ENCODE results near the gene ASB2. TPM values are rescaled to one million over a fixed set of nuclear protein-coding genes. Genes with fewer than 3 reads are reported as not detected.

Gene ASB2
- total RNA-seq, 4 donors from 2014 or later, result 0.79 to 2.5 (median 0.95) TPM

GRCh38 chr14:94008234-94008633 is 31.9 kb upstream of the ASB2 start:
- no peaks in the 10 kb centered on the region for H3K36me3 ChIP-seq
- 77% methylated on average over 3 of the region's 3 CpGs for WGBS
- no peak overlapping the region for H3K4me3 ChIP-seq
- no peaks in the 10 kb centered on the region for H3K4me1 ChIP-seq
- H3K9me3 ChIP-seq, result no peaks in the 10 kb centered on the region
- H3K27ac ChIP-seq, result no peak overlapping the region
- no peak for TF ChIP-seq CTCF (IDR thresholded peaks at IDR 0.05)
- no peak for TF ChIP-seq POLR2A (IDR thresholded peaks at IDR 0.05)
- no peak for TF ChIP-seq EP300 (IDR thresholded peaks at IDR 0.05)
- no peak for TF ChIP-seq POLR2AphosphoS5 (IDR thresholded peaks at IDR 0.05)
- DNase-seq (ENCODE audit: low spot score in 2 of 2), result no peak
- H3K27me3 ChIP-seq, result peaks cover 11% of the 10 kb centered on the region

DNA sequence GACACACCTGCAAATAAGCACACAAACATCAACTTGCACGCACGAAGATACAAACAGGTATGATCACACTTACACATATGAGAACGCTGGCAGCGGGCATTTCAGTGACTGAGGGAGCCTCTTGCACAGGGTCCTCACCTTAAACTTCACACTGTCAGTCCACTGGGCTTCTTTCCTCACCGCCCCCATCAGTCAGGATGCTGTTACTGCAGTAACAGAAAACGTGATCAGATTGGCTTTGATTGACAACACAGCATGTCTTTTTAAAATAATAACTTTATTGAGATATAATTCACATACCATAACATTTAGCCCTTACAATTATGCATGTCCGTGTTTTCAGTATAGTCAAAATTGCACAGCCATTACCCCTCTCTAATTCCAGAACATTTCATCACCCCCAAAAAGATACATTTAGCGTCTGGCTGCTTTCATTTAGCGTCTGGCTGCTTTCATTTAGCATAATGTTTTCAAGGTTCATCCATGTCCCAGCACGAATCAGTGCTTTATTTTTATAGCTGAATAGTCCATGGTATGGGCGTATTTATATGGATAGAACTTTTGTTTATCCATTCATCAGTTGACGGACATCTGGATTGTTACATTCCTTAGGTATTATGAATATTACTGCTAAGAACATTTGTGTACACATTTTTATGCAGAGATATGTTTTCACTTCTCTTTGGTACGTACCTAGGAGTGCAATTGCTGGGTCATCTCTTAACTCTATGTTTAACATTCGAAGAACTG is 29.1 kb upstream of the ASB2 start:
- TF ChIP-seq CTCF (IDR thresholded peaks at IDR 0.05) (peak in 1 of 2 donors; percentile 20), POLR2AphosphoS5 (IDR thresholded peaks at IDR 0.05) (no peak)
- H3K27ac ChIP-seq, result no peak overlapping the region
- WGBS, result 46% methylated on average over 14 of the region's 14 CpGs
- H3K36me3 ChIP-seq, result no peaks in the 10 kb centered on the region
- H3K27me3 ChIP-seq, result peaks cover 21% of the 10 kb centered on the region
- no peak overlapping the region for H3K4me3 ChIP-seq
- no peak for DNase-seq (ENCODE audit: low spot score in 2 of 2)
- peaks cover 12% of the 10 kb centered on the region for H3K4me1 ChIP-seq
- H3K9me3 ChIP-seq, result no peaks in the 10 kb centered on the region

DNA sequence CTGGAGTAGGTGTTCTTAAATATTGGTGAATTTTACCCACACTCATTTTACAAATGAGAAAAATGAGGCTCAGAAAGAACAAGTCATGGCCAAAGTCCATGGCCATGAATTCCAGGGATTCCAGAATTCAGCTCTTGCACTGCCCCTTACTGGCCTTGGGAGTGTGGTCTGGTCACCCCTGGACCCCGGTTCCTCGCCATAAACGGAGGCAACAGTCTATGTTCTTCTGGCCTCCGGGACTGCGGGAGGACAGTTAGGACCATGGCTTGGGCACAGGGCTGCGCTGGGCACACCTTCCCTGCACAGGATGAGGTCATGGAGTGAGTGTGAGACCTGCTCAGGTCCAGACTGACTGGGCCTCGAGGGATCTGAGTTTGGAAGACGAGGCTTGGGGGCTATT is 27.6 kb upstream of the ASB2 start:
- H3K9me3 ChIP-seq, result no peaks in the 10 kb centered on the region
- H3K4me1 ChIP-seq, result peaks cover 12% of the 10 kb centered on the region
- no peak for TF ChIP-seq CTCF (IDR thresholded peaks at IDR 0.05)
- no peak for TF ChIP-seq EP300 (IDR thresholded peaks at IDR 0.05)
- TF ChIP-seq POLR2A (IDR thresholded peaks at IDR 0.05), result no peak
- TF ChIP-seq POLR2AphosphoS5 (IDR thresholded peaks at IDR 0.05), result no peak
- 100% methylated on average over 1 of the region's 8 CpGs for WGBS
- H3K27me3 ChIP-seq, result peaks cover 21% of the 10 kb centered on the region
- no peak overlapping the region for H3K27ac ChIP-seq
- no peak for DNase-seq (ENCODE audit: low spot score in 2 of 2)
- H3K4me3 ChIP-seq, result no peak overlapping the region
- H3K36me3 ChIP-seq, result no peaks in the 10 kb centered on the region

DNA sequence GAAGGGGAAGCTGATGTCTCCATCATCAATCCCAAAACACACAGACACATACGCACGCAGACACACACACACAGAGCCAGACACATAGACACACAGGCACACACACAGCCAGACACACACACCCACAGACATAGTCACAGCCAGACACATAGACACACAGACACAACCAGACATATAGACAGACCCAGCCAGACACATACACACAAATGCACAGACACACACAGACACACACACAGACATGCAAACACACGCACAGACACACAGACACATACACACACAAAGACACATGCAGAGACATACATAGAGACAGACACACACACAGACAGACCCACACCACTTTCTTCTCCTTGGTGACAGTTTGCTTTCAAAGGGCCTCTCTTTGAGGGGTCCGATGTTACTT is 27.0 kb upstream of the ASB2 start:
- Histone ChIP-seq H3K4me3 (no peak overlapping the region), H3K27ac (no peak overlapping the region), H3K27me3 (peaks cover 18% of the 10 kb centered on the region), H3K9me3 (no peaks in the 10 kb centered on the region), H3K36me3 (no peaks in the 10 kb centered on the region), H3K4me1 (peaks cover 12% of the 10 kb centered on the region)
- no peak for DNase-seq (ENCODE audit: low spot score in 2 of 2)
- TF ChIP-seq POLR2AphosphoS5 (IDR thresholded peaks at IDR 0.05), result no peak
- no peak for TF ChIP-seq CTCF (IDR thresholded peaks at IDR 0.05)
- no peak for TF ChIP-seq POLR2A (IDR thresholded peaks at IDR 0.05)
- TF ChIP-seq EP300 (IDR thresholded peaks at IDR 0.05), result no peak
- WGBS, result 59% methylated on average over 2 of the region's 4 CpGs

- no peak overlapping the region for H3K4me3 ChIP-seq
- no peaks in the 10 kb centered on the region for H3K36me3 ChIP-seq
- H3K27ac ChIP-seq, result no peak overlapping the region
- H3K27me3 ChIP-seq, result peaks cover 24% of the 10 kb centered on the region
- WGBS, result 26% methylated on average over 19 of the region's 26 CpGs
- no peaks in the 10 kb centered on the region for H3K9me3 ChIP-seq
- DNase-seq (ENCODE audit: low spot score in 2 of 2), result no peak
- H3K4me1 ChIP-seq, result peaks cover 12% of the 10 kb centered on the region
- no peak for TF ChIP-seq EP300 (IDR thresholded peaks at IDR 0.05)
- peak; percentile 82 to 96 for TF ChIP-seq CTCF (IDR thresholded peaks at IDR 0.05)
Measured at GRCh38 chr14:94001501-94002396, 25.4 kb upstream of the ASB2 start.

Measured in suprapubic skin (tissue), 4 donors.